ENCODE data around the gene ADAMTS3. TPM values are rescaled to one million over a fixed set of nuclear protein-coding genes. Genes with fewer than 3 reads are reported as not detected.

The ADAMTS3 gene
- total RNA-seq, 4 donors from 2014 or later, result 0.18 to 0.41 (median 0.23) TPM; not detected in 1

- ATAC-seq (no peak), DNase-seq (no peak)
- H3K4me3 ChIP-seq, result no peak overlapping the region
- H3K27me3 ChIP-seq, result no peaks in the 10 kb centered on the region
- intact Hi-C loops (cut with DNase I; ENCODE audit: low total_unique reads) (no loop called here), in situ Hi-C loops (cut with MboI; ENCODE audit: low sequenced_read_pairs in 4 of 4) (no loop called here)
- H3K9me3 ChIP-seq, result no peaks in the 10 kb centered on the region
- no peaks in the 10 kb centered on the region for H3K4me1 ChIP-seq
- no peak overlapping the region for H3K27ac ChIP-seq
- TF ChIP-seq POLR2A (IDR thresholded peaks at IDR 0.05) (no peak), CTCF (IDR thresholded peaks at IDR 0.05 in 4 of 5, conservative IDR thresholded peaks at IDR 0.05 in 1 of 5) (no peak)
- H3K36me3 ChIP-seq, result no peaks in the 10 kb centered on the region
Measured at GRCh38 chr4:72529148-72529822, 39.7 kb downstream of the ADAMTS3 start.

GRCh38 chr4:72527038-72527646 lies 41.9 kb downstream of the ADAMTS3 start:
- in situ Hi-C loops (cut with MboI; ENCODE audit: low sequenced_read_pairs in 4 of 4) (no loop called here), intact Hi-C loops (cut with DNase I; ENCODE audit: low total_unique reads) (no loop called here)
- DNase-seq (no peak), ATAC-seq (no peak)
- Histone ChIP-seq H3K27me3 (no peaks in the 10 kb centered on the region), H3K4me1 (no peaks in the 10 kb centered on the region), H3K9me3 (no peaks in the 10 kb centered on the region), H3K4me3 (no peak overlapping the region), H3K36me3 (no peaks in the 10 kb centered on the region), H3K27ac (no peak overlapping the region)
- TF ChIP-seq CTCF (IDR thresholded peaks at IDR 0.05 in 4 of 5, conservative IDR thresholded peaks at IDR 0.05 in 1 of 5), result no peak
- TF ChIP-seq POLR2A (IDR thresholded peaks at IDR 0.05), result no peak

- ATAC-seq, result no peak
- intact Hi-C loops (cut with DNase I; ENCODE audit: low total_unique reads), result no loop called here
- Histone ChIP-seq H3K4me3 (no peak overlapping the region), H3K27ac (no peak overlapping the region), H3K27me3 (no peaks in the 10 kb centered on the region), H3K4me1 (no peaks in the 10 kb centered on the region), H3K9me3 (no peaks in the 10 kb centered on the region), H3K36me3 (no peaks in the 10 kb centered on the region)
- no peak for DNase-seq
- in situ Hi-C loops (cut with MboI; ENCODE audit: low sequenced_read_pairs in 4 of 4), result no loop called here
- TF ChIP-seq POLR2A (IDR thresholded peaks at IDR 0.05) (no peak), CTCF (IDR thresholded peaks at IDR 0.05 in 4 of 5, conservative IDR thresholded peaks at IDR 0.05 in 1 of 5) (no peak)
Measured at GRCh38 chr4:72525938-72526337, 43.1 kb downstream of the ADAMTS3 start.

GRCh38 chr4:72522440-72522839 lies 46.6 kb downstream of the ADAMTS3 start:
- TF ChIP-seq CTCF (IDR thresholded peaks at IDR 0.05 in 4 of 5, conservative IDR thresholded peaks at IDR 0.05 in 1 of 5) (no peak), POLR2A (IDR thresholded peaks at IDR 0.05) (no peak)
- H3K4me3 ChIP-seq, result no peak overlapping the region
- no peaks in the 10 kb centered on the region for H3K9me3 ChIP-seq
- H3K36me3 ChIP-seq, result no peaks in the 10 kb centered on the region
- no peak overlapping the region for H3K27ac ChIP-seq
- intact Hi-C loops (cut with DNase I; ENCODE audit: low total_unique reads), result no loop called here
- in situ Hi-C loops (cut with MboI; ENCODE audit: low sequenced_read_pairs in 4 of 4), result loop anchor here in 1 of 4 donors (25.0 kb wide), 1 partner anchor 490 kb away; no protein-coding TSS in a partner anchor
- ATAC-seq (no peak), DNase-seq (no peak)
- no peaks in the 10 kb centered on the region for H3K4me1 ChIP-seq
- H3K27me3 ChIP-seq, result no peaks in the 10 kb centered on the region
